ENCODE data around the gene CRPPA. TPM values are rescaled to one million over a fixed set of nuclear protein-coding genes. Genes with fewer than 3 reads are reported as not detected.

The CRPPA gene
- total and polyA plus RNA-seq, 2 donors (not counting 3 experiments of a cell fraction or from before 2014, with no cell fraction given) = 0.58 to 3.5 TPM

DNA sequence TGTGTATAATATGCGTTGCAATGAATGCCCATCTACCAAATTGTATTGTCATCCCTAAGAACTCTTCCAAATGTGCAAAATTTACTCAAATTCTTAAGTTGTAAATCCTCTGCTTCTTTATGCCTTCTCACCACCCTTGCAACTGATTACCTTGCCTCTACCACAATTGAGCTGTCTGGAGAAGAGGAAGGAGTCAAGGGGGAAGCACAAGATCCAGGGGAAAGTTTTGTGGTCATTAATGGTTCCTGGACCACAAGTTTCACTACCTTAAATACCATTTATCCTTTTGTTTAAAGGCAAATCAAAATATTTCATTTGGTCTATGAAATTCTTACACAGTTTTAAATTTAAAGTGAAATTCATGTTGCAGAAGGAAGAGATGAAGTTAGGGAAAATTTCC is 16.7 kb downstream of the CRPPA start:
- Histone ChIP-seq H3K79me2 (ENCODE audit: control insufficient read depth, insufficient read depth, low read length) (no peaks in the 10 kb centered on the region), H3K9ac (replicated peaks; ENCODE audit: extremely low read depth, insufficient read depth, low read length) (no peak overlapping the region), H3K9me1 (replicated peaks; ENCODE audit: control insufficient read depth, extremely low read depth, insufficient read depth, low read length) (no peaks in the 10 kb centered on the region), H3K4me3 (replicated peaks in 1 of 3; ENCODE audit: insufficient read depth in 1 of 3, low read depth in 1 of 3, low read length in 3 of 3) (no peak overlapping the region), H3K27me3 (ENCODE audit: control insufficient read depth in 2 of 2, insufficient read depth in 2 of 2, low read length in 2 of 2) (no peaks in the 10 kb centered on the region), H3K9me3 (replicated peaks; ENCODE audit: control insufficient read depth, insufficient read depth, low read length) (no peaks in the 10 kb centered on the region), H3K27ac (ENCODE audit: insufficient read depth, low read depth, low read length) (no peak overlapping the region), H3K4me1 (ENCODE audit: control insufficient read depth, extremely low read depth, insufficient read depth, low read length) (no peaks in the 10 kb centered on the region), H2AFZ (ENCODE audit: low read depth, low read length) (no peak overlapping the region), H4K20me1 (replicated peaks; ENCODE audit: control insufficient read depth, extremely low read depth, insufficient read depth, low read length) (no peaks in the 10 kb centered on the region), H3K4me2 (ENCODE audit: insufficient read depth, low read length) (no peak overlapping the region), H3K36me3 (ENCODE audit: control insufficient read depth in 2 of 2, extremely low read depth in 1 of 2, insufficient read depth in 2 of 2, low read length in 2 of 2) (no peaks in the 10 kb centered on the region)
- no peak for FAIRE-seq
- no TSS peak for BruUV-seq (replicated peaks)
- ChIA-PET CTCF (no interaction called here), POLR2A (no interaction called here)
- no peak for DNase-seq (ENCODE audit: low read depth, low spot score)
- dilution Hi-C loops (cut with MboI; ENCODE audit: extremely low pct_ligation_motif_present, low sequenced_read_pairs) (no loop called here), intact Hi-C loops (cut with micrococcal nuclease) (no loop called here)
- TF ChIP-seq FOS (IDR thresholded peaks at IDR 0.05; ENCODE audit: borderline replicate concordance, insufficient read depth, low read length) (no peak), EZH2 (IDR thresholded peaks at IDR 0.05; ENCODE audit: borderline replicate concordance, low read depth, low read length, severe bottlenecking) (no peak), JUN (IDR thresholded peaks at IDR 0.05; ENCODE audit: borderline replicate concordance, insufficient read depth, insufficient read length, low read depth) (no peak), GATA2 (IDR thresholded peaks at IDR 0.05; ENCODE audit: insufficient read depth, insufficient read length, low read depth, low read length) (no peak), POLR2AphosphoS5 (IDR thresholded peaks at IDR 0.05; ENCODE audit: insufficient read depth, low read depth, low read length) (no peak), POLR2A (IDR thresholded peaks at IDR 0.05; ENCODE audit: low read depth, low read length) (no peak), MYC (IDR thresholded peaks at IDR 0.05; ENCODE audit: low read depth, low read length) (no peak)
- TF ChIP-seq, protein P1, sequence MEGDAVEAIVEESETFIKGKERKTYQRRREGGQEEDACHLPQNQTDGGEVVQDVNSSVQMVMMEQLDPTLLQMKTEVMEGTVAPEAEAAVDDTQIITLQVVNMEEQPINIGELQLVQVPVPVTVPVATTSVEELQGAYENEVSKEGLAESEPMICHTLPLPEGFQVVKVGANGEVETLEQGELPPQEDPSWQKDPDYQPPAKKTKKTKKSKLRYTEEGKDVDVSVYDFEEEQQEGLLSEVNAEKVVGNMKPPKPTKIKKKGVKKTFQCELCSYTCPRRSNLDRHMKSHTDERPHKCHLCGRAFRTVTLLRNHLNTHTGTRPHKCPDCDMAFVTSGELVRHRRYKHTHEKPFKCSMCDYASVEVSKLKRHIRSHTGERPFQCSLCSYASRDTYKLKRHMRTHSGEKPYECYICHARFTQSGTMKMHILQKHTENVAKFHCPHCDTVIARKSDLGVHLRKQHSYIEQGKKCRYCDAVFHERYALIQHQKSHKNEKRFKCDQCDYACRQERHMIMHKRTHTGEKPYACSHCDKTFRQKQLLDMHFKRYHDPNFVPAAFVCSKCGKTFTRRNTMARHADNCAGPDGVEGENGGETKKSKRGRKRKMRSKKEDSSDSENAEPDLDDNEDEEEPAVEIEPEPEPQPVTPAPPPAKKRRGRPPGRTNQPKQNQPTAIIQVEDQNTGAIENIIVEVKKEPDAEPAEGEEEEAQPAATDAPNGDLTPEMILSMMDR (IDR thresholded peaks at IDR 0.05; ENCODE audit: extremely low read depth in 1 of 2, insufficient read depth in 1 of 2, low read depth in 1 of 2, low read length in 2 of 2) = no peak
- TF ChIP-seq, protein P2, sequence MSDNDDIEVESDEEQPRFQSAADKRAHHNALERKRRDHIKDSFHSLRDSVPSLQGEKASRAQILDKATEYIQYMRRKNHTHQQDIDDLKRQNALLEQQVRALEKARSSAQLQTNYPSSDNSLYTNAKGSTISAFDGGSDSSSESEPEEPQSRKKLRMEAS (IDR thresholded peaks at IDR 0.05; ENCODE audit: insufficient read depth, insufficient read length) = no peak

Measured in endothelial cell of umbilical vein (primary cell).